AG10803 (cell line): Measurements from ENCODE around the gene PPME1.

Experiments used
- DNase-seq: peaks from one replicate; pipeline ENCODE4 v3.0.0; 2010; ENCODE audit warnings: low read depth
- H3K4me3 ChIP-seq: 2 replicates; pipeline ENCODE4 v1.5.1; 2011; ENCODE audit warnings: mild to moderate bottlenecking, low read length, control low read depth
- CTCF ChIP-seq: conservative IDR thresholded peaks from 2 replicates; pipeline ENCODE4 v1.5.1; 2011; ENCODE audit warnings: mild to moderate bottlenecking, low read length, control low read depth, inconsistent platforms

PPME1 gene

GRCh38 chr11:74162681-74163467 lies 8.2 kb upstream of the PPME1 start:
- no peak for DNase-seq
- no peak for TF ChIP-seq CTCF
- no peak overlapping the region for H3K4me3 ChIP-seq

- TF ChIP-seq CTCF: no peak
- DNase-seq: no peak
- no peak overlapping the region for H3K4me3 ChIP-seq
These were observed 2.3 kb upstream of the PPME1 start for GRCh38 chr11:74168838-74169237.

GRCh38 chr11:74169738-74170458 lies 1.2 kb upstream of the PPME1 start:
- H3K4me3 ChIP-seq: peak overlapping the region; percentile 98
- no peak for DNase-seq
- TF ChIP-seq CTCF: no peak

- no peak for TF ChIP-seq CTCF
- no peak for DNase-seq
- peak overlapping the region; percentile 98 for H3K4me3 ChIP-seq
These were observed 510 bp downstream of the PPME1 start for GRCh38 chr11:74171630-74171968.

GRCh38 chr11:74171997-74172396 lies 908 bp downstream of the PPME1 start:
- peak; percentile 7 for DNase-seq
- peak overlapping the region; percentile 98 for H3K4me3 ChIP-seq
- TF ChIP-seq CTCF: no peak

- H3K4me3 ChIP-seq: no peak overlapping the region
- DNase-seq: no peak
- TF ChIP-seq CTCF: no peak
These were observed 4.8 kb downstream of the PPME1 start for GRCh38 chr11:74175920-74176319.
